Stimulated activated CD8-positive, alpha-beta memory T cell treated with anti-CD3 and anti-CD28 coated beads, Interleukin-12 subunit alpha, Interleukin-12 subunit beta, amount 100 ng/mL, for 4 hours (primary cell): ENCODE data around the gene SENP7.
"Not testable (repeated sequence)": the region's sequence is repeated elsewhere in the genome, so short reads cannot be mapped to it uniquely, and the experiment has no call there.

Experiments
- DNase-seq: peaks from one replicate; pipeline ENCODE4 v3.0.0-alpha.2; 2020; ENCODE audit warnings: low read depth

Gene SENP7

GRCh38 chr3:101512646-101513418, at the start of gene SENP7:
TSS of gene SENP7 (minus strand) at chr3:101513212. CDS start at chr3:101513130, 82 bp downstream.
- peak; percentile 54 for DNase-seq

- peak; percentile 83 for DNase-seq
Measured at GRCh38 chr3:101561630-101562328, 48.8 kb upstream of the SENP7 start, which contains the start of gene TRMT10C. TSS of gene TRMT10C (plus strand) at chr3:101561868. CDS start at chr3:101564782, 2,914 bp downstream.

GRCh38 chr3:101556064-101556463, 43.1 kb upstream of the SENP7 start:
- DNase-seq, result no peak

GRCh38 chr3:101553381-101553780, 40.4 kb upstream of the SENP7 start:
- DNase-seq, result not testable (repeated sequence)

GRCh38 chr3:101551359-101552081, 38.5 kb upstream of the SENP7 start:
- DNase-seq, result not testable (repeated sequence)

GRCh38 chr3:101549473-101549872, 36.5 kb upstream of the SENP7 start:
- DNase-seq, result no peak

- no peak for DNase-seq
Measured at GRCh38 chr3:101548527-101549105, 35.6 kb upstream of the SENP7 start.

GRCh38 chr3:101544161-101544850, 31.3 kb upstream of the SENP7 start:
- no peak for DNase-seq

- no peak for DNase-seq
Measured at GRCh38 chr3:101542957-101543356, 29.9 kb upstream of the SENP7 start.

- not testable (repeated sequence) for DNase-seq
Measured at GRCh38 chr3:101536955-101537354, 23.9 kb upstream of the SENP7 start.

- DNase-seq, result no peak
Measured at GRCh38 chr3:101536266-101536665, 23.3 kb upstream of the SENP7 start.

- DNase-seq, result no peak
Measured at GRCh38 chr3:101535221-101535620, 22.2 kb upstream of the SENP7 start.

- DNase-seq, result no peak
Measured at GRCh38 chr3:101533603-101533968, 20.6 kb upstream of the SENP7 start.

GRCh38 chr3:101532783-101533602, 20.0 kb upstream of the SENP7 start:
- DNase-seq, result no peak

GRCh38 chr3:101531473-101532086, 18.6 kb upstream of the SENP7 start:
- DNase-seq, result no peak

GRCh38 chr3:101530686-101531047, 17.7 kb upstream of the SENP7 start:
- DNase-seq, result no peak

GRCh38 chr3:101529816-101530685, 17.0 kb upstream of the SENP7 start:
- DNase-seq, result no peak

GRCh38 chr3:101527906-101528305, 14.9 kb upstream of the SENP7 start:
- DNase-seq, result no peak

- no peak for DNase-seq
Measured at GRCh38 chr3:101527441-101527840, 14.4 kb upstream of the SENP7 start.
